OCI-LY1 (cell line): ENCODE results near the gene PRKRA.

ENCODE experiments used
- EZH2 ChIP-seq: fragments of 200-600 bp; sonication (generic), shearing (Covaris generic); IDR thresholded peaks from 2 replicates; pipeline ENCODE4 v1.8.0; 2017; ENCODE audit warnings: borderline replicate concordance, mixed run types, mild to moderate bottlenecking, antibody characterized with exemption, low read length, moderate library complexity, mixed read lengths
- TF ChIP-seq, protein P1 (sequence below): fragments of 200-600 bp; sonication (generic), shearing (Covaris generic); IDR thresholded peaks from 2 replicates; pipeline ENCODE4 v1.5.1; 2017; ENCODE audit warnings: mild to moderate bottlenecking, antibody characterized with exemption, low read length, moderate library complexity, mixed read lengths

DNA sequence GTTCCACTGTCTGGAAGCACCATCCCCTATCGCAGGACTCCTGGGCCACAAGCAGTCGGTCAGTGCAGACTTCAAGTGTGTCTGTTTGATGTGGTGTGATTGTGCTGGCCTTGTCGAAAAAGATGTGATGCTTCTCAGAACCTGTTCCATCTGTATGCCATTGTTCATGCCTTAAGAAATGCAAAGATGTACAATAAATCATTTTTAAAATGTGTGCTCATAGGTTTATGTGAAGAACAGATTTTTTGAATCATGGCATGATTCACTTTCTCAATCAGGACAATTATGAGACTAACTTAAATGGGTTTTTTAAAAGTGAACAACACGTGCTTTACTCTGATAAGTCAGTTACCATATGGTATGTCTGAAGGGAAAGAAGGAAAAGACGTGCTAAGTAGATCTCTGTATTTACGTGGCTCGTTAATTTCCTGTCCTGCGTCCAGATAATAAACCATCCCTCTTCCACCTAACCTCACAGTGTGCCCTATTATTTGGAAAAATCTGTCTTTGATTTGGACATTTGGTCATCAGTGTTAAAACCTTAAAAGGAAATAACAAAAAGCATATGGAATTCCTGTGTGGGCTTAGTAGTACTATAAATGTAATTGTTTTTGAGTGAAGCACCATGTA lies 54.9 kb downstream of the PRKRA start:
- TF ChIP-seq, protein P1, sequence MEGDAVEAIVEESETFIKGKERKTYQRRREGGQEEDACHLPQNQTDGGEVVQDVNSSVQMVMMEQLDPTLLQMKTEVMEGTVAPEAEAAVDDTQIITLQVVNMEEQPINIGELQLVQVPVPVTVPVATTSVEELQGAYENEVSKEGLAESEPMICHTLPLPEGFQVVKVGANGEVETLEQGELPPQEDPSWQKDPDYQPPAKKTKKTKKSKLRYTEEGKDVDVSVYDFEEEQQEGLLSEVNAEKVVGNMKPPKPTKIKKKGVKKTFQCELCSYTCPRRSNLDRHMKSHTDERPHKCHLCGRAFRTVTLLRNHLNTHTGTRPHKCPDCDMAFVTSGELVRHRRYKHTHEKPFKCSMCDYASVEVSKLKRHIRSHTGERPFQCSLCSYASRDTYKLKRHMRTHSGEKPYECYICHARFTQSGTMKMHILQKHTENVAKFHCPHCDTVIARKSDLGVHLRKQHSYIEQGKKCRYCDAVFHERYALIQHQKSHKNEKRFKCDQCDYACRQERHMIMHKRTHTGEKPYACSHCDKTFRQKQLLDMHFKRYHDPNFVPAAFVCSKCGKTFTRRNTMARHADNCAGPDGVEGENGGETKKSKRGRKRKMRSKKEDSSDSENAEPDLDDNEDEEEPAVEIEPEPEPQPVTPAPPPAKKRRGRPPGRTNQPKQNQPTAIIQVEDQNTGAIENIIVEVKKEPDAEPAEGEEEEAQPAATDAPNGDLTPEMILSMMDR = no peak
- TF ChIP-seq EZH2 = no peak
